ENCODE data around the gene COX14. TPM values are rescaled to one million over a fixed set of nuclear protein-coding genes. Genes with fewer than 3 reads are reported as not detected.
A peak's percentile ranks its signal among the peaks of the same experiment; 100 is the strongest.

The COX14 gene
- total and polyA plus RNA-seq, 4 donors = 31.2 to 85.3 (median 70.4) TPM

DNA sequence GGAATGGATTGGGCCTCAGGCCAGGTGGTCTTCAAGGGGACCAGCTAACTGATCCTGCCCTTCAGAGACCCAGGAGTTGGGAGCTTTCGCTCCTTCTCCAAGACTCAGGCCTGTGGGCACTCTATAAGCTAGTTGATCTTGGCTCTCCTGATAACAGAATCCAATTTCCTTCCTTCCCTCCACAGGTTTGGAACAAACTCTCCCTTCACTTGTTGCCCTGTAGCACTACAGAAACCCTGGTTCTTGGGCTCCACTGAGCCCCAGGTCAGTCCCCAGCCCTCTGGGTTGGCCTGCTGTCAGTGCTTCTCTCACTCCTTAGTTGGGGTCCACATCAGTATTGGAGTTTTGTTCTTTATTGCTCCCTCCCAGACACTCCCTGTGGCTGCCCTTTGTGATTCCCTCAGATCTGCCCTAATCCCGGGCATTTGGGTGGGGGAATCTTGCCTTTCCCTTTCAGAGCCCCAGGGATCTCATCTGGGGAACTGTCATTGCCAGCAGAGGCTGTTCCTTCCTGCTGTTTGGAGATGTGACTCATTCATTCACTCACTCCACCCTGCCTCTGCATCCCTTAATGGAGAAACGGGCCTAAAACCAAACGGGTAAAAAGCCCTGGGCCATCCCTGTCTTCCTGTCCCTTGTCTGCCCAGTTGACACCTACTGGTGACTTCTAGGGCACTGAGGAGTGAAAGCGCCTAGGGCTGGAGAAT is 12.6 kb upstream of the COX14 start:
- Histone ChIP-seq H3K36me3 (ENCODE audit: control insufficient read depth in 4 of 4, insufficient read depth in 4 of 4, low read length in 4 of 4) (peaks cover 41 to 48% (median 42%) of the 10 kb centered on the region in 4 donors), H3K27me3 (ENCODE audit: control insufficient read depth in 3 of 3, insufficient read depth in 3 of 3, low read length in 2 of 3) (no peaks in the 10 kb centered on the region), H3K9ac (ENCODE audit: insufficient read depth in 1 of 2, low read length in 2 of 2) (no peak overlapping the region), H3K4me1 (ENCODE audit: control insufficient read depth in 5 of 5, insufficient read depth in 5 of 5, low read length in 5 of 5) (peaks cover 0 to 5% (median 0%) of the 10 kb centered on the region in 5 donors), H3K27ac (ENCODE audit: low read depth in 1 of 2, low read length in 1 of 2) (no peak overlapping the region), H3K9me3 (ENCODE audit: control insufficient read depth in 4 of 4, insufficient read depth in 3 of 4, low read length in 3 of 4) (no peaks in the 10 kb centered on the region), H3K4me3 (no peak overlapping the region)
- TF ChIP-seq, protein P1, sequence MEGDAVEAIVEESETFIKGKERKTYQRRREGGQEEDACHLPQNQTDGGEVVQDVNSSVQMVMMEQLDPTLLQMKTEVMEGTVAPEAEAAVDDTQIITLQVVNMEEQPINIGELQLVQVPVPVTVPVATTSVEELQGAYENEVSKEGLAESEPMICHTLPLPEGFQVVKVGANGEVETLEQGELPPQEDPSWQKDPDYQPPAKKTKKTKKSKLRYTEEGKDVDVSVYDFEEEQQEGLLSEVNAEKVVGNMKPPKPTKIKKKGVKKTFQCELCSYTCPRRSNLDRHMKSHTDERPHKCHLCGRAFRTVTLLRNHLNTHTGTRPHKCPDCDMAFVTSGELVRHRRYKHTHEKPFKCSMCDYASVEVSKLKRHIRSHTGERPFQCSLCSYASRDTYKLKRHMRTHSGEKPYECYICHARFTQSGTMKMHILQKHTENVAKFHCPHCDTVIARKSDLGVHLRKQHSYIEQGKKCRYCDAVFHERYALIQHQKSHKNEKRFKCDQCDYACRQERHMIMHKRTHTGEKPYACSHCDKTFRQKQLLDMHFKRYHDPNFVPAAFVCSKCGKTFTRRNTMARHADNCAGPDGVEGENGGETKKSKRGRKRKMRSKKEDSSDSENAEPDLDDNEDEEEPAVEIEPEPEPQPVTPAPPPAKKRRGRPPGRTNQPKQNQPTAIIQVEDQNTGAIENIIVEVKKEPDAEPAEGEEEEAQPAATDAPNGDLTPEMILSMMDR (IDR thresholded peaks at IDR 0.05; ENCODE audit: control extremely low read depth, extremely low read depth) = no peak
- ATAC-seq (ENCODE audit: insufficient read depth, low FRiP score) (no peak), DNase-seq (no peak)
- 79 to 92% methylated on average over 5 of the region's 5 CpGs for WGBS, 2 donors

DNA sequence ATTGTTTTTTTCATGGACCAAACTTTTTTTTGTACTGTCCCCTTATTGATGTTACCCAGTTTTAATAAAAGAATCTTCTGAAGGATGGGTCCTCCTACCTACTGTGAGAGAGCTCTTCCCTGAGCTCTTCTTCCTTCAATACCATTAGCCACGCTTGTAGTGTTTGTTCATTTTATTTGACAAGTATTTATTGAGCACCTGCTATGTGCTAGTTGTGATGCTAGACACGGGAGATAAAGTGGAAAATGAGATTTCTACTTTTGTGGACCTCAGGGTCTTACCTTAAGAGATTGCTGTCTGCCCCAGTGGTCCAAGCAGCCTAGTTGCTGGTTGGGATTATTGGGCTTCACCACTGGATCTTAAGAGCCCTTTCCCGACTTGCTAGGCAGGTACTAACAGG is 11.5 kb upstream of the COX14 start:
- Histone ChIP-seq H3K27me3 (ENCODE audit: control insufficient read depth in 3 of 3, insufficient read depth in 3 of 3, low read length in 2 of 3) (no peaks in the 10 kb centered on the region), H3K9me3 (ENCODE audit: control insufficient read depth in 4 of 4, insufficient read depth in 3 of 4, low read length in 3 of 4) (no peaks in the 10 kb centered on the region), H3K27ac (ENCODE audit: low read depth in 1 of 2, low read length in 1 of 2) (no peak overlapping the region), H3K36me3 (ENCODE audit: control insufficient read depth in 4 of 4, insufficient read depth in 4 of 4, low read length in 4 of 4) (peaks cover 34 to 45% (median 38%) of the 10 kb centered on the region in 4 donors), H3K4me3 (no peak overlapping the region), H3K9ac (ENCODE audit: insufficient read depth in 1 of 2, low read length in 2 of 2) (no peak overlapping the region), H3K4me1 (ENCODE audit: control insufficient read depth in 5 of 5, insufficient read depth in 5 of 5, low read length in 5 of 5) (peaks cover 0 to 9% (median 0%) of the 10 kb centered on the region in 5 donors)
- 84 to 87% methylated on average over 3 of the region's 3 CpGs for WGBS, 2 donors
- TF ChIP-seq, protein P1 (IDR thresholded peaks at IDR 0.05; ENCODE audit: control extremely low read depth, extremely low read depth) = no peak
- ATAC-seq (ENCODE audit: insufficient read depth, low FRiP score) = no peak
- no peak for DNase-seq

DNA sequence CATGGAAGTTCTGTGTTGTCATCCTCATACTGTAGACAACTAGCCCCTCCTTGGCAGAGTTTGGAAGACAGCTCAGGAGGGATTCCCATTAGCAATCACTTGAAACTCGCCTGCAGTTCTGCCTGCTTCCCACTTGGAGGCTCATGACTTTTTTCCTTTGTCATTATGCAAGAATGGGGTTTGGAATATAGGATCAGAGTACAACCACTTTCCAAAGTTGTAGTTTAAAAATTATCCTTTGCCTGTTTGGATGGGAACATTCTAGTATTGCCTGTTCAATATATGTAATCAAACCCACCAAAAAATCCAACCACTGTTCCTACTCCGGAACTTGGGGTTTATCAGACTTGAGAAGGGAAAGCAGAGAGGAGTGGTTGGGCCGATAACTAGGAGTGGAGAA is 10.4 kb upstream of the COX14 start:
- Histone ChIP-seq H3K9me3 (ENCODE audit: control insufficient read depth in 4 of 4, insufficient read depth in 3 of 4, low read length in 3 of 4) (no peaks in the 10 kb centered on the region), H3K27me3 (ENCODE audit: control insufficient read depth in 3 of 3, insufficient read depth in 3 of 3, low read length in 2 of 3) (no peaks in the 10 kb centered on the region), H3K4me3 (no peak overlapping the region), H3K4me1 (ENCODE audit: control insufficient read depth in 5 of 5, insufficient read depth in 5 of 5, low read length in 5 of 5) (peaks cover 0 to 9% (median 0%) of the 10 kb centered on the region in 5 donors), H3K9ac (ENCODE audit: insufficient read depth in 1 of 2, low read length in 2 of 2) (no peak overlapping the region), H3K36me3 (ENCODE audit: control insufficient read depth in 4 of 4, insufficient read depth in 4 of 4, low read length in 4 of 4) (peaks cover 23 to 34% (median 28%) of the 10 kb centered on the region in 4 donors), H3K27ac (ENCODE audit: low read depth in 1 of 2, low read length in 1 of 2) (no peak overlapping the region)
- WGBS, 2 donors = 85 to 86% methylated on average over 3 of the region's 3 CpGs
- ATAC-seq (ENCODE audit: insufficient read depth, low FRiP score) = no peak
- TF ChIP-seq, protein P1 (IDR thresholded peaks at IDR 0.05; ENCODE audit: control extremely low read depth, extremely low read depth) = no peak
- peak in 2 of 3 donors; percentile 49 to 53 for DNase-seq
